ENCODE results near the gene ADGRV1.
A peak's percentile ranks its signal among the peaks of the same experiment; 100 is the strongest.
"Not testable (repeated sequence)": the region's sequence is repeated elsewhere in the genome, so short reads cannot be mapped to it uniquely, and the experiment has no call there.

ADGRV1 gene

GRCh38 chr5:90746119-90746518 lies 187.5 kb downstream of the ADGRV1 start:
- FAIRE-seq: no peak

GRCh38 chr5:90747175-90747574 lies 188.6 kb downstream of the ADGRV1 start:
- no peak for FAIRE-seq

GRCh38 chr5:90747693-90748092 lies 189.1 kb downstream of the ADGRV1 start:
- FAIRE-seq: no peak

GRCh38 chr5:90759119-90759518 lies 200.5 kb downstream of the ADGRV1 start:
- peak; percentile 23 for FAIRE-seq

- no peak for FAIRE-seq
These were observed 209.1 kb downstream of the ADGRV1 start for GRCh38 chr5:90767710-90768109.

GRCh38 chr5:90770006-90770541 lies 211.5 kb downstream of the ADGRV1 start:
- not testable (repeated sequence) for FAIRE-seq

GRCh38 chr5:90777959-90778358 lies 219.4 kb downstream of the ADGRV1 start:
- no peak for FAIRE-seq

- FAIRE-seq: peak; percentile 71
These were observed 225.1 kb downstream of the ADGRV1 start for GRCh38 chr5:90783460-90784333.

- no peak for FAIRE-seq
These were observed 228.2 kb downstream of the ADGRV1 start for GRCh38 chr5:90786756-90787155.

GRCh38 chr5:90792725-90793124 lies 234.1 kb downstream of the ADGRV1 start:
- no peak for FAIRE-seq

- peak; percentile 20 for FAIRE-seq
These were observed 234.6 kb downstream of the ADGRV1 start for GRCh38 chr5:90793183-90793582.

GRCh38 chr5:90796919-90797318 lies 238.3 kb downstream of the ADGRV1 start:
- not testable (repeated sequence) for FAIRE-seq

GRCh38 chr5:90800082-90800481 lies 241.5 kb downstream of the ADGRV1 start:
- FAIRE-seq: not testable (repeated sequence)

GRCh38 chr5:90800515-90800914 lies 241.9 kb downstream of the ADGRV1 start:
- FAIRE-seq: not testable (repeated sequence)

- FAIRE-seq: peak; percentile 88
These were observed 244.1 kb downstream of the ADGRV1 start for GRCh38 chr5:90802474-90803317.

- FAIRE-seq: peak; percentile 75
These were observed 244.8 kb downstream of the ADGRV1 start for GRCh38 chr5:90803381-90803780.

- FAIRE-seq: no peak
These were observed 245.3 kb downstream of the ADGRV1 start for GRCh38 chr5:90803876-90804275.

- no peak for FAIRE-seq
These were observed 248.9 kb downstream of the ADGRV1 start for GRCh38 chr5:90807496-90807895.

- FAIRE-seq: no peak
These were observed 250.9 kb downstream of the ADGRV1 start for GRCh38 chr5:90809311-90810056.

- no peak for FAIRE-seq
These were observed 251.6 kb downstream of the ADGRV1 start for GRCh38 chr5:90810211-90810610.

GRCh38 chr5:90813392-90813791 lies 254.8 kb downstream of the ADGRV1 start:
- no peak for FAIRE-seq

GRCh38 chr5:90822062-90822461 lies 263.5 kb downstream of the ADGRV1 start:
- FAIRE-seq: not testable (repeated sequence)

- FAIRE-seq: no peak
These were observed 265.8 kb downstream of the ADGRV1 start for GRCh38 chr5:90824436-90824835.
